ENCODE measurements around the gene TMEM238L. TPM values are rescaled to one million over a fixed set of nuclear protein-coding genes. Genes with fewer than 3 reads are reported as not detected.

The TMEM238L gene
- total and polyA plus RNA-seq, 2 of the 4 experiments (the other 2 are of a cell fraction): not detected

GRCh38 chr17:10748531-10749181 lies 55.2 kb downstream of the TMEM238L start:
- Histone ChIP-seq H3K4me2 (ENCODE audit: low read depth, low read length) (no peak overlapping the region), H4K20me1 (ENCODE audit: insufficient read depth, low read length) (no peaks in the 10 kb centered on the region), H3K4me3 (ENCODE audit: insufficient read depth, low read depth, low read length) (no peak overlapping the region), H2AK5ac (ENCODE audit: low read depth, low read length) (no peak overlapping the region), H3K36me3 (ENCODE audit: control insufficient read depth, insufficient read depth, low read length) (no peaks in the 10 kb centered on the region), H3K4me1 (ENCODE audit: control insufficient read depth, insufficient read depth, low read length) (no peaks in the 10 kb centered on the region), H2AFZ (replicated peaks; ENCODE audit: low read length, poor library complexity) (no peak overlapping the region), H2BK15ac (ENCODE audit: low read depth, low read length) (no peak overlapping the region), H3K18ac (ENCODE audit: low read depth, low read length) (no peak overlapping the region), H3K79me1 (ENCODE audit: low read depth in 1 of 2, low read length in 2 of 2) (no peaks in the 10 kb centered on the region), H4K8ac (ENCODE audit: low read depth in 2 of 2, low read length in 2 of 2) (no peak overlapping the region), H3K56ac (ENCODE audit: extremely low read depth, insufficient read depth, low read length) (no peak overlapping the region), H3K9me1 (ENCODE audit: insufficient read depth, low read length) (no peaks in the 10 kb centered on the region), H3K4ac (ENCODE audit: low read depth, low read length) (no peak overlapping the region), H2BK120ac (ENCODE audit: low read depth, low read length) (no peak overlapping the region), H3K27ac (ENCODE audit: insufficient read depth, low read length) (no peak overlapping the region), H3K23ac (ENCODE audit: low read depth, low read length) (no peak overlapping the region), H2BK5ac (ENCODE audit: low read depth, low read length, poor library complexity, severe bottlenecking) (no peak overlapping the region), H3K9ac (ENCODE audit: low read depth, low read length) (no peak overlapping the region), H3K14ac (replicated peaks; ENCODE audit: low read depth, low read length) (no peak overlapping the region), H3K27me3 (ENCODE audit: control insufficient read depth, insufficient read depth, low read length) (peaks cover 10% of the 10 kb centered on the region; the same call in 1 of the 2 replicates), H4K91ac (ENCODE audit: insufficient read depth, low read depth, low read length) (no peak overlapping the region), H2AK9ac (replicated peaks; ENCODE audit: low read depth, low read length, poor library complexity) (no peak overlapping the region), H2BK20ac (ENCODE audit: low read depth, low read length) (no peak overlapping the region), H4K5ac (ENCODE audit: low read depth, low read length) (no peak overlapping the region), H3K9me3 (ENCODE audit: control insufficient read depth, insufficient read depth, low read length) (no peaks in the 10 kb centered on the region)
- intact Hi-C loops (cut with micrococcal nuclease): no loop called here
- WGBS, 2 experiments (ENCODE audit: extremely low coverage in 2 of 2, insufficient read length in 1 of 2): no CpG with 5 or more reads among the region's 9 CpGs
- DNase-seq (no peak), ATAC-seq (ENCODE audit: low read depth) (no peak)
- no TSS peak for BruUV-seq (replicated peaks)
- TF ChIP-seq RCOR1 (IDR thresholded peaks at IDR 0.05; ENCODE audit: insufficient replicate concordance, low read length) (no peak), MAZ (IDR thresholded peaks at IDR 0.05; ENCODE audit: borderline replicate concordance, low read depth, low read length) (no peak), CHD1 (IDR thresholded peaks at IDR 0.05; ENCODE audit: low read depth, low read length) (no peak), BHLHE40 (IDR thresholded peaks at IDR 0.05; ENCODE audit: low read depth, low read length) (no peak), MXI1 (IDR thresholded peaks at IDR 0.05; ENCODE audit: borderline replicate concordance, low read depth, low read length) (no peak), RFX5 (IDR thresholded peaks at IDR 0.05; ENCODE audit: low read depth, low read length) (no peak), CEBPB (IDR thresholded peaks at IDR 0.05; ENCODE audit: low read depth, low read length) (no peak), NFE2L2 (IDR thresholded peaks at IDR 0.05; ENCODE audit: low read depth, low read length) (no peak), RAD21 (IDR thresholded peaks at IDR 0.05; ENCODE audit: low read length) (no peak), MAFK (IDR thresholded peaks at IDR 0.05; ENCODE audit: low read depth, low read length) (no peak)
- dilution Hi-C loops (cut with HindIII; ENCODE audit: low sequenced_read_pairs, unreplicated experiment): no loop called here
- POLR2A ChIA-PET (ENCODE audit: unreplicated experiment): no interaction called here
- in situ Hi-C loops (cut with MboI; ENCODE audit: low sequenced_read_pairs): no loop called here
- CTCF ChIA-PET: no interaction called here

Measured in IMR-90 (cell line).